GM21381 (cell line): ENCODE measurements around the gene SPPL2B.

ENCODE experiments used
- ATAC-seq: cut with Tn5 transposase; IDR thresholded peaks from one replicate; pipeline ENCODE4 v1.9.1; 2021; ENCODE audit warnings: mild to moderate bottlenecking, moderate library complexity; ENCODE audit not compliant: unreplicated experiment

Gene SPPL2B

GRCh38 chr19:2353887-2354592 is 25.6 kb downstream of the SPPL2B start:
- no peak for ATAC-seq

DNA sequence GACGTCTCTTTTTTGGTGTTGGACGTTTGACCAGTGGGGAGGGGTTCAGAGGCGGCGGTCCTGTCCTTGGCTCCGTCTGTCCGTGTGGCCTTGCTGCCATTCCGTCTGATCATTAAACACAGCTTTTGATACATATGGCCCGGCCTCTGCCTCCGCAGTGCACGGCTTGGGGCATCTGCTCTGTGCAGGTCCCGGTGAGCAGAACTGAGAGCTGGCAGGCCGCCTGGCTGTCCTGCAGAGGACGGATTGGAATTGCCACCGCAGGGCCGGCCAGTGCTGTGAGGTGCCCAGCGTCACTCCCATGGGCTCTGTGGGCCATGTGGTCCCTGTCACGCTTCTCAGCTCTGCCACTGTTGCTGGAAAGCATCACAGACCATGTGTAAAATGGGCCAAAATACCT is 26.2 kb downstream of the SPPL2B start:
- ATAC-seq, result no peak

GRCh38 chr19:2355168-2356035 is 26.9 kb downstream of the SPPL2B start:
- no peak for ATAC-seq

DNA sequence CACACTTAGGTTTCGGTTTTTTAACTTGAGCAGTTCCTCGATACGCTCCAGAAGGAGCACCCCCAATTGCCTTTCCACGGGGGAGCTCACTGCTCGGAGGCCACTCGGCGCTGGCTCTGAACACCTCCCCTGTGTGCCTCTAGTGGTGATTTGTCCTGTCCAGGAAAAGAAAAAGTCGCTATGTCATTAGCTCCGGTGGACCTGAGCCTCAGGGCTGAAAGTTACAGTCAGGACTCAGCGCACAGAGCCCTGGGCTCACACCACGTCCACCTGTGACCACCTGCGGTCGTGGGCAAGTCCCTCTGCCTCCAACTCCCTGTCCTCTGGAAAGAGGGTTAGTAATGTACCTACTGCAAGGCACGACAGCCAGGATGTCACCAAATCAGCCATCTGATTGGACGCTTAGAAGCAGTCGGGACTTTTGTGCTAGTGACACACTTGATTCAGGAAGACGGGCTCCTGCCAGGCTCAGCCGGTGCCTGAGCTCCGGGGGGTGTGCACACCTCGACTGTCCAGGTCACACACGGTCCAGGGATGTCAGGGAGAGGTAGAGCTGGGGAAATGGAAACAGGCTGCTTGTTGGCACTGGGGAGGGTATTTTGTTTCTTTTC is 27.7 kb downstream of the SPPL2B start:
- ATAC-seq, result no peak

- no peak for ATAC-seq
Measured at GRCh38 chr19:2357279-2358206, 29.1 kb downstream of the SPPL2B start.

DNA sequence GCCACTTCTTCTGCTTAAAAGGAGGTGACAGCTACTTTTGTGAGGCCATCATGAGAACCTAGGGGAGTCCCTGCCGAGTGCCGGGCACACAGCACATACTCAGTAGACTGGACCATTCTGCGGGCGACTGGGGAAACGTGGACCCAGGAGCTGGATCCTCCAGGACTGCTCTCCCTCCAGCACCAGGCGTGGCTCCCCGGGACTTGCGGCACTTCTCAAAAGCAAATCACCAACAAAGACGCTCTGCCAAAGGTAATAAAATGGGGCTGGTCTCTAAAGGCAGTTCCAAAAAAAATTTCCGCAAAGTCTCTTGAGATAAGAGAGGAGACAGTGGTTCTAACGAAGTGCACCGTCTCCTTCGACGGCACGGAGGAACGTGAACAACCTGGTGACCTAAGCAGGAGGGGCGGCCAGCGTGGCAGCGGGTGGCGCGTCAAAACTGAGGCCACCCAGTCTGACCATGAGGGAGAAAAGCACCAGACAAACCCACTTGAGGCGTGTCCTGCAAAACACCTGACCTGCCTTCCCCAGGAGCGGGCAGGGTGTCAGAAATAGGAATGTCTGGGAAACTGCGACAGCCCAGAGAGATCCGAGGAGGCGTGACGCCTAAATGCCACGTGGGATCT is 30.2 kb downstream of the SPPL2B start:
- ATAC-seq, result no peak

- ATAC-seq, result no peak
Measured at GRCh38 chr19:2359992-2360685, 31.7 kb downstream of the SPPL2B start, which contains the start of gene TMPRSS9. TSS of gene TMPRSS9 (plus strand) at chr19:2360265. CDS start at chr19:2389786, 29,521 bp downstream.

- ATAC-seq, result no peak
Measured at GRCh38 chr19:2360833-2361232, 32.3 kb downstream of the SPPL2B start.

GRCh38 chr19:2361246-2362045 is 33.0 kb downstream of the SPPL2B start:
- ATAC-seq, result no peak

- ATAC-seq, result no peak
Measured at GRCh38 chr19:2362046-2362969, 33.8 kb downstream of the SPPL2B start.

GRCh38 chr19:2362970-2363300 is 34.5 kb downstream of the SPPL2B start:
- ATAC-seq, result no peak

DNA sequence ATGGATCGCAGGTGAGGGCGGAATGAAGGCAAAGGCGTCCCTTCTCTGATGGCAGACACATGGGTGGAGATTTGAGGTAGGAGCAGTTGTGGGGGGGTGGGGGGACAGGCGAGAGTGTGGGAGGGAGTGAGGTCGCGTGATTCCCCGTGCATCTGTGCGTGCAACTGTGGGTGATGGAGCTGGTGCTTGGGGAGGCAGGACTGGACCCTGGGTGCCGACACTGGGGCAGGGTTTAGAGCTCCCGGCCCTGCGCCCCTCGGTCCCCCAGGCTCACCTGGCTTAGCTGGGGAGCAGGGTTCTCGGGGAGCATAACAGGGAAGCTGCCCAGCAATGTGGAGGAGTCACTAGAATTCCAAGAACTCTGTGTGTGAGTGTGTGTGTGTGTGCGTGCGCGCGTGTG is 34.9 kb downstream of the SPPL2B start:
- no peak for ATAC-seq

DNA sequence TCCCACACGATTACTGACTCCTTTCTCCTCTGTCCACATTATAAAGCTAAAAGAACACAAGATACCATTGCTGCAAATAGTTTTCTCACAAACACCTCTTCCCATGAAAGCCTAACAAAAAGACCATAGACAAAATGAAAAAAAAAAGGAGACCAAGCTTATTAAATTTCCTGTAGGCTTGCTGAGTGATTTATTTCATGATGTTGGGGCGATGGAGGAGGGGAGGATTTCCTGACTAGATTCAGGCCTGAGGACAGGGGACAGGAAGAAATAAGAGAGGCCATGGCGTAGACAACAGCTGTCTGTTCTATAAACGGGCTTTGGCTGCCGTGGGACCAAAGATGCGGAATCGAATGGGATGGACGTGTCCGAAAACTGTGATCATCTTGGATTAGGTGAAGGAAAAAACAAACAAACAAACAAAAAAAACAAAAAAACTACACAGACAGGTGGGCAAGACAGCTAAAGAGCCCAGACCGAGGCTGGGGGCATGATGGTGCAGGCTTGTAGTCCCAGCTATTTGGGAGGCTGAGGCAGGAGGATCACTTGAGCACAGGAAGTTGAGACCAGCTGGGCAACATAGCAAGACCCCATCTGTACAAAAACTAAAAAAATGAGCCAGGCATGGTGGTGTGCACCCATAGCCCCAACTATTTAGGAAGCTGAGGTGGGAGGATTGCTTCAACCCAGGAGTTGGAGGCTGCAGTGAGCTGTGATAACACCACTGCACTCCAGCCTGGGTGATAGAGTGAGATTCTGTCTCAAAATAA is 36.9 kb downstream of the SPPL2B start:
- no peak for ATAC-seq

DNA sequence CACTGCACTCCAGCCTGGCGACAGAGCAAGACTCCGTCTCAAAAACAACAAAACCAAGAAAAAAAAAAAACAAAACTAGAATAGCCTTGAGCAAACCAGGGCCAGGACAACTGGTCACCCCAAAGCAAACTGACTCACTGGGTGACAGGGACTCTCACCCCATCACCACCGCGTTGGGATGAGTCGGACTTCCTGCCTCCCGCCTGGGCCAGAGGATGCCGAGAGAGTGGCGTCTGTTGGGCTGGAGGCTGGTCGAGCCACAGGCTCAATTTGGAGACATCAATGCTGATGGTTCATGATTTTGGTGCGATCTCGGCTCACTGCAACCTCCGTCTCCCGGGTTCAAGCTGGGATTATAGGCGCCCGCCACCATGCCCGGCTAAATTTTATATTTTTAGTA is 43.2 kb downstream of the SPPL2B start:
- no peak for ATAC-seq

DNA sequence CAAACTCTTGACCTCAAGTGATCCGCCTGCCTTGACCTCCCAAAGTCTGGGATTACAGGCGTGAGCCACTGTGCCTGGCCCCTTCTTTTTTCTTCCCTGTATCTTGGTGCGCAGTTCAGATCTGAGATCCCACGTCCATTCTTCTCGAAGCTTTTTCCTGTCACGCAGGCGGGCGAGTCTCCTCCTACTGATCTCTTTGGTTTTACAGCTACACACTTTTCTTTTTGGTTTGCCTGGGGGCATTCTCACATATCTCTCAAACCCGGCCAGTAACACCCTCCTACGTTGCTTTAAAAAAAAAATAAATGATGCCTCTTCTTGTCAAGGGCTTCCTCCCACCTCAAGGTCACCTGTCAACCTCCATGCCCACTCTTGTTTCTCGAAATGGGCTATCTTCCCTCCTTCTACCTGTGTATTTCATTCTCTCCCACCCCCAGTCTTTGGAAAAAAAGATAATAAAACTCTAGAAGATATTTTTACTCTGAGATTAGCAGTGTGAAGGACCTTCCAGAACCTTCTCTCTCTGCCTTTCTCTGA is 43.7 kb downstream of the SPPL2B start:
- no peak for ATAC-seq

- no peak for ATAC-seq
Measured at GRCh38 chr19:2374808-2375207, 46.3 kb downstream of the SPPL2B start.
